Measurements from ENCODE around the gene TBC1D9B. TPM values are rescaled to one million over a fixed set of nuclear protein-coding genes. Genes with fewer than 3 reads are reported as not detected.
"Not testable (repeated sequence)": the region's sequence is repeated elsewhere in the genome, so short reads cannot be mapped to it uniquely, and the experiment has no call there.

TBC1D9B gene
- total RNA-seq, 1 donor from 2014 or later: 128 TPM

DNA sequence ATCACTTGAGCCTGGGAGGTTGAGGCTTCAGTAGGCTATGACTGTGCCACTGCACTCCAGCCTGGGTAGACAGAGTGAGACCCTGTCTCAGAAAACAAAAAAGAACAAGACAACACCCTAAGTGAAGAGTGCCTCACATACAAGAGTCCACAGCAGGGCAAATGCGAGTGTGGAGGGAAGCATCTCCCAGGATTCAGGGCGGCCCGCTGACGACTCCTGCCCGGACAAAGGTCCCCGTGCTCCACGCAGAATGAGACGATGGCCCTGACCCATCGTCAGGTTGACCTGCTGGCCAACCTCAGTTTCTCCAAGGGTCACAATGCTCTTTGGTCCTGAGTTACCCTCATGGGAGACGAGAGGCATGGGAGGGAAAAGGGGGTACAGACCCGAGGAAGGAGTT lies 67.4 kb downstream of the TBC1D9B start:
- Mint-ChIP-seq H3K4me3 (ENCODE audit: low read depth) (no peak overlapping the region), H3K27ac (peak overlapping the region; percentile 41), H3K36me3 (ENCODE audit: insufficient read depth) (peaks cover 48% of the 10 kb centered on the region), H3K4me1 (ENCODE audit: low read depth) (no peaks in the 10 kb centered on the region), H3K9me3 (ENCODE audit: low read depth) (peaks cover 5% of the 10 kb centered on the region), H3K27me3 (no peaks in the 10 kb centered on the region)
- DNase-seq (ENCODE audit: low spot score, unreplicated experiment): no peak
- TF ChIP-seq, protein P1, sequence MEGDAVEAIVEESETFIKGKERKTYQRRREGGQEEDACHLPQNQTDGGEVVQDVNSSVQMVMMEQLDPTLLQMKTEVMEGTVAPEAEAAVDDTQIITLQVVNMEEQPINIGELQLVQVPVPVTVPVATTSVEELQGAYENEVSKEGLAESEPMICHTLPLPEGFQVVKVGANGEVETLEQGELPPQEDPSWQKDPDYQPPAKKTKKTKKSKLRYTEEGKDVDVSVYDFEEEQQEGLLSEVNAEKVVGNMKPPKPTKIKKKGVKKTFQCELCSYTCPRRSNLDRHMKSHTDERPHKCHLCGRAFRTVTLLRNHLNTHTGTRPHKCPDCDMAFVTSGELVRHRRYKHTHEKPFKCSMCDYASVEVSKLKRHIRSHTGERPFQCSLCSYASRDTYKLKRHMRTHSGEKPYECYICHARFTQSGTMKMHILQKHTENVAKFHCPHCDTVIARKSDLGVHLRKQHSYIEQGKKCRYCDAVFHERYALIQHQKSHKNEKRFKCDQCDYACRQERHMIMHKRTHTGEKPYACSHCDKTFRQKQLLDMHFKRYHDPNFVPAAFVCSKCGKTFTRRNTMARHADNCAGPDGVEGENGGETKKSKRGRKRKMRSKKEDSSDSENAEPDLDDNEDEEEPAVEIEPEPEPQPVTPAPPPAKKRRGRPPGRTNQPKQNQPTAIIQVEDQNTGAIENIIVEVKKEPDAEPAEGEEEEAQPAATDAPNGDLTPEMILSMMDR (IDR thresholded peaks at IDR 0.05; ENCODE audit: unreplicated experiment): no peak

DNA sequence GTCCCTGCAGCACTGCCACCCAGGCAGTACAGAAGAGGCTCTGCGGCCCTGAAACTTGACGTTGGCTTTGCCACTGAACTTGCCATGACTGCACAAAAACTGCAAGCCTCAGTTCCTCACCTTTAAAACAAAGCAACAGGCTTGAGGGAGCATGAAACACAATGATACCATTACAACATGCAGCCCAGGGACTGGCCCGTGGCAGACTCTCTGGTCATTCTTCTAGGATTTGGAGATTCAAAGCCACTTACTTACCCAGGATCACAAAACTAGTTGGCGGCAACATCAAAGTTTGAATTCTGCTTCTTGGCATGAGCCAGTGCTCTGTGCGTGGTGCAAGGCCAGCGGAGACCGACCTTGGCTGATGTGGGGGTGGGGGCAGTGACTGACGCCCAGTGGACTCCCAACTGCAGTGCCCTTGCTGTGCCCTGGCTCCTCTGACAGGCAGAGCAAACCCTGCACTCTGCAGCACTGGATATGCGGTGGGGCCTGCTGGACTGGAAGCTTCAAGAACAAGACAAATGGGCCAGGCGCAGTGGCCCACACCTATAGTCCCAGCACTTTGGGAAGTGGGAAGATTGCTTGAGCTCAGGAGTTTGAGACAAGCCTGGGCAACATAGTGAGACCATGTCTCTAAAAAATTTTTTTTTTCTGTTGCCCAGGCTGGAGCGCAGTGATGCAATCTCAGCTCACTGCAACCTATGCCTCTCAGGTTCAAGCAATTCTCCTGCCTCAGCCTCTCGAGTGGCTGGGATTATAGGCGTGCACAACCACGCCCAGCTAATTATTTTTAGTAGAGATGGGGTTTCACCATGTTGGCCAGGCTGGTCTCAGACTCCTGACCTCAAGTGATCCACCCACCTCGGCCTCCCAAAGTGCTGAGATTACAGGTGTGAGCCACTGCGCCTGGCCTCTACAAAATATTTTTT lies 68.1 kb downstream of the TBC1D9B start:
- Mint-ChIP-seq H3K9me3 (ENCODE audit: low read depth) (no peaks in the 10 kb centered on the region), H3K27me3 (no peaks in the 10 kb centered on the region), H3K4me1 (ENCODE audit: low read depth) (no peaks in the 10 kb centered on the region), H3K36me3 (ENCODE audit: insufficient read depth) (peaks cover 44% of the 10 kb centered on the region), H3K27ac (no peak overlapping the region), H3K4me3 (ENCODE audit: low read depth) (no peak overlapping the region)
- DNase-seq (ENCODE audit: low spot score, unreplicated experiment): no peak
- TF ChIP-seq, protein P1 (IDR thresholded peaks at IDR 0.05; ENCODE audit: unreplicated experiment): no peak

DNA sequence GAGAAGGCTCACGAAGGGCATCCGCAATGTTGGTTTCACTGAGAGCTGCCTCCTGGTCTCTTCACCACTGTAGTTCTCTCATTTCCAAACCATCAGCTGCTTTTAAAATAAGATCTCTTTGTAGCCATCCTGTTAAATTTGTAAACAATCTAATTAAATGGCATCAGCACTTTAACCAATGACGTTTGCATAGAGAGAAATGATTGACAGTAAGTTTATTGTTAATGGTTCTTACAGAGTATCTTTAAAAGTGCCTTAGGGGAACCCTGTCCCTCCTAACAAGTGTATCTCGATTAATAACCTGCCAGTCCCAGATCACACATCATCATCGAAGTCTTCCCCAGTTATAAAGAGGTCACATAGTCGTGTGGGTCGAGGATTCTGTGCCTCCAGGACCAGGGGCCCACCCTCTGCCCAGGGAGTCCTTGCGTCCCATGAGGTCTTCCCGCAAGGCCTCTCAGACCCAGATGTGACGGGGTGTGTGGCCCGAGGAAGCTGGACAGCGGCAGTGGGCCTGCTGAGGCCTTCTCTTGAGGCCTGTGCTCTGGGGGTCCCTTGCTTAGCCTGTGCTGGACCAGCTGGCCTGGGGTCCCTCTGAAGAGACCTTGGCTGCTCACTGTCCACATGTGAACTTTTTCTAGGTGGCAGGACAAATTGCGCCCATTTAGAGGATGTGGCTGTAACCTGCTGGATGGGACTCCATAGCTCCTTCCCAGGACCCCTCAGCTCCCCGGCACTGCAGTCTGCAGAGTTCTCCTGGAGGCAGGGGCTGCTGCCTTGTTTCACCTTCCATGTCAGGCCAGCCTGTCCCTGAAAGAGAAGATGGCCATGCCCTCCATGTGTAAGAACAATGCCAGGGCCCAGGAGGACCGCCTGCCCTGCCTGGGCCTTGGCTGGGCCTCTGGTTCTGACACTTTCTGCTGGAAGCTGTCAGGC lies 70.4 kb downstream of the TBC1D9B start:
- Mint-ChIP-seq H3K4me1 (ENCODE audit: low read depth) (no peaks in the 10 kb centered on the region), H3K9me3 (ENCODE audit: low read depth) (no peaks in the 10 kb centered on the region), H3K27me3 (no peaks in the 10 kb centered on the region), H3K36me3 (ENCODE audit: insufficient read depth) (peaks cover 41% of the 10 kb centered on the region), H3K4me3 (ENCODE audit: low read depth) (no peak overlapping the region), H3K27ac (no peak overlapping the region)
- no peak for DNase-seq (ENCODE audit: low spot score, unreplicated experiment)
- TF ChIP-seq, protein P1 (IDR thresholded peaks at IDR 0.05; ENCODE audit: unreplicated experiment): no peak

DNA sequence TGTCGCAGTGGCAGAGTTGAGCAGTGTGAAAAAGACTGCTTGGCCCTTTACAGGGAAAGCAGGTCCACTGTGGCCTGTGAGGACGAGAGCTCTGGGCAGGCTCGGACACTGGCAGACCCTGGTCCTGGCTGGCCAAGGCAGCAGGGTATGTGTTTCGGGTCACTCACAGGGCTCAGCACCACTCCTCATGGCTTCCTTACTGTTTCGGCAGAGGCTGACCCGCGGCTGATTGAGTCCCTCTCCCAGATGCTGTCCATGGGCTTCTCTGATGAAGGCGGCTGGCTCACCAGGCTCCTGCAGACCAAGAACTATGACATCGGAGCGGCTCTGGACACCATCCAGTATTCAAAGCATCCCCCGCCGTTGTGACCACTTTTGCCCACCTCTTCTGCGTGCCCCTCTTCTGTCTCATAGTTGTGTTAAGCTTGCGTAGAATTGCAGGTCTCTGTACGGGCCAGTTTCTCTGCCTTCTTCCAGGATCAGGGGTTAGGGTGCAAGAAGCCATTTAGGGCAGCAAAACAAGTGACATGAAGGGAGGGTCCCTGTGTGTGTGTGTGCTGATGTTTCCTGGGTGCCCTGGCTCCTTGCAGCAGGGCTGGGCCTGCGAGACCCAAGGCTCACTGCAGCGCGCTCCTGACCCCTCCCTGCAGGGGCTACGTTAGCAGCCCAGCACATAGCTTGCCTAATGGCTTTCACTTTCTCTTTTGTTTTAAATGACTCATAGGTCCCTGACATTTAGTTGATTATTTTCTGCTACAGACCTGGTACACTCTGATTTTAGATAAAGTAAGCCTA lies 71.3 kb downstream of the TBC1D9B start:
- Mint-ChIP-seq H3K27me3 (no peaks in the 10 kb centered on the region), H3K9me3 (ENCODE audit: low read depth) (no peaks in the 10 kb centered on the region), H3K4me1 (ENCODE audit: low read depth) (no peaks in the 10 kb centered on the region), H3K36me3 (ENCODE audit: insufficient read depth) (peaks cover 40% of the 10 kb centered on the region), H3K4me3 (ENCODE audit: low read depth) (no peak overlapping the region), H3K27ac (no peak overlapping the region)
- no peak for DNase-seq (ENCODE audit: low spot score, unreplicated experiment)
- TF ChIP-seq, protein P1 (IDR thresholded peaks at IDR 0.05; ENCODE audit: unreplicated experiment): no peak

DNA sequence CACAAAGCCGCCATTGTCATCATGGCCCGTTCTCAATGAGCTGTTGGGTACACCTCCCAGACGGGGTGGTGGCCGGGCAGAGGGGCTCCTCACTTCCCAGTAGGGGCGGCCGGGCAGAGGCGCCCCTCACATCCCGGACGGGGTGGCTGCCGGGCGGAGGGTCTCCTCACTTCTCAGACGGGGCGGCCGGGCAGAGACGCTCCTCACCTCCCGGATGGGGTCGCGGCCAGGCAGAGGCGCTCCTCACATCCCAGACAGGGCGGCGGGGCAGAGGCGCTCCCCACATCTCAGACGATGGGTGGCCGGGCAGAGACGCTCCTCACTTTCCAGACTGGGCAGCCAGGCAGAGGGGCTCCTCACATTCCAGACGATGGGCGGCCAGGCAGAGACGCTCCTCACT lies 72.8 kb downstream of the TBC1D9B start:
- H3K9me3 Mint-ChIP-seq (ENCODE audit: low read depth); H3K27me3 Mint-ChIP-seq; H3K4me3 Mint-ChIP-seq (ENCODE audit: low read depth); H3K4me1 Mint-ChIP-seq (ENCODE audit: low read depth); DNase-seq (ENCODE audit: low spot score, unreplicated experiment); H3K27ac Mint-ChIP-seq: not testable (repeated sequence)
- H3K36me3 Mint-ChIP-seq (ENCODE audit: insufficient read depth): peaks cover 40% of the 10 kb centered on the region

Data from progenitor cell of endocrine pancreas (in vitro differentiated cells).